ENCODE results near the gene LUC7L2. TPM values are rescaled to one million over a fixed set of nuclear protein-coding genes. Genes with fewer than 3 reads are reported as not detected.
A peak's percentile ranks its signal among the peaks of the same experiment; 100 is the strongest.

Gene LUC7L2
- total RNA-seq, 1 experiment from 2014 or later, result 111 TPM

GRCh38 chr7:139382439-139382838 is 22.7 kb downstream of the LUC7L2 start:
- BruUV-seq (replicated peaks), result no TSS peak
- Histone ChIP-seq H2AFZ (no peak overlapping the region), H3F3A (ENCODE audit: insufficient read depth, low read depth) (peaks cover 20% of the 10 kb centered on the region), H3K79me2 (ENCODE audit: low read depth) (peaks cover 55% of the 10 kb centered on the region), H3K9me3 (ENCODE audit: insufficient read depth, low read depth) (no peaks in the 10 kb centered on the region), H3K36me3 (ENCODE audit: low read depth) (peaks cover 36% of the 10 kb centered on the region), H3K27ac (no peak overlapping the region), H3K4me3 (no peak overlapping the region), H3K27me3 (ENCODE audit: insufficient read depth, low read depth) (no peaks in the 10 kb centered on the region), H3K4me2 (no peak overlapping the region), H3K9me2 (ENCODE audit: insufficient read depth) (no peaks in the 10 kb centered on the region), H4K20me1 (ENCODE audit: insufficient read depth) (peaks cover 57% of the 10 kb centered on the region), H3K4me1 (replicated peaks; ENCODE audit: insufficient read depth) (no peaks in the 10 kb centered on the region)
- POLR2A ChIA-PET (ENCODE audit: unreplicated experiment), result no interaction called here
- intact Hi-C loops (cut with micrococcal nuclease; ENCODE audit: unreplicated experiment), result loop anchor here (5.0 kb wide), 1 partner anchor 40 kb away; no protein-coding TSS in a partner anchor
- DNase-seq, result no peak
- TF ChIP-seq EZH2 (IDR thresholded peaks at IDR 0.05; ENCODE audit: low read depth) (no peak), CTCF (conservative IDR thresholded peaks at IDR 0.05) (no peak)
- CTCF ChIA-PET, result no interaction called here

DNA sequence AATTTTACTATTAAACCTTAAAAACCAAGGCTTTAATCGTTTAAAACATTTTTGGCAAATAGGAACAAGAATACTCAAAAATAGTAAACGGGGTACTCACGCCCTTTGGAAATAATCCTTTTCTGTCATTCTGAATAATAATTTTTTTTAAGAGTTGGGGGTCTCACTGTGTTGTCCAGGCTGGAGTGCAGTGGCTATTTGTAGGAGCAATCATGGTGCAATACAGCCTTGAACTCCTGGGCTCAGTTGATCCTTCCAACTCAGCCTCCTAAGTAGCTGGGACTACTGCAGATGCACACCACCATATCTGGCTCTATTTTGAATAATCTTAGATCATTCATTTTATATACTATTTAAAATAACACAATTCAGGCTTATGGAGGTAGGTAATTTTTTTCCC is 24.9 kb downstream of the LUC7L2 start:
- H3K27ac ChIP-seq, result no peak overlapping the region
- intact Hi-C loops (cut with micrococcal nuclease; ENCODE audit: unreplicated experiment), result loop anchor here (5.0 kb wide), 1 partner anchor 38 kb away; no protein-coding TSS in a partner anchor
- H3K36me3 ChIP-seq (ENCODE audit: low read depth), result peaks cover 46% of the 10 kb centered on the region
- H3K4me3 ChIP-seq, result no peak overlapping the region
- no peaks in the 10 kb centered on the region for H3K9me2 ChIP-seq (ENCODE audit: insufficient read depth)
- H3K79me2 ChIP-seq (ENCODE audit: low read depth), result peaks cover 67% of the 10 kb centered on the region
- no TSS peak for BruUV-seq (replicated peaks)
- CTCF ChIA-PET, result no interaction called here
- POLR2A ChIA-PET (ENCODE audit: unreplicated experiment), result no interaction called here
- TF ChIP-seq EZH2 (IDR thresholded peaks at IDR 0.05; ENCODE audit: low read depth) (no peak), CTCF (conservative IDR thresholded peaks at IDR 0.05) (no peak)
- H3K4me2 ChIP-seq, result no peak overlapping the region
- H3K4me1 ChIP-seq (replicated peaks; ENCODE audit: insufficient read depth), result no peaks in the 10 kb centered on the region
- H3K27me3 ChIP-seq (ENCODE audit: insufficient read depth, low read depth), result no peaks in the 10 kb centered on the region
- no peak for DNase-seq
- H2AFZ ChIP-seq, result no peak overlapping the region
- peaks cover 15% of the 10 kb centered on the region for H3F3A ChIP-seq (ENCODE audit: insufficient read depth, low read depth)
- no peaks in the 10 kb centered on the region for H3K9me3 ChIP-seq (ENCODE audit: insufficient read depth, low read depth)
- peaks cover 61% of the 10 kb centered on the region for H4K20me1 ChIP-seq (ENCODE audit: insufficient read depth)

DNA sequence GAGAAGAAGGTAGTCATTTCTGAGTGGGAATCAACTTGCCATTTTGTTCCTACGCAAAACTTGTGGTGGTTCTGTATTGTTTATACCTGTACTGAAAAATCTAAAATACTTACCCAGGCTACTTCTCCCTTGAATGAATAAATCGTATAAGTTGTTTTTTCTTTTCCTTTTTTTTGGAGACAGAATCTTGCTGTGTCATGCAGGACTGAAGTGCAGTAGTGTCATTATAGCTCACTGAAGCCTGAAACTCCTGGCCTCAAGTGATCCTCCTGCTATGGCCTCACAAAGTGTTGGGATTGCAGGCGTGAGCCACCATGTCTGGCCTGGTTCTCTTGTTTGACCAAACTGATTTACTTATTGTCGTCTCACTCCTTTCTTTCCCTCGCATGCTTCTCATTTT is 27.9 kb downstream of the LUC7L2 start:
- Histone ChIP-seq H3K4me3 (no peak overlapping the region), H3F3A (ENCODE audit: insufficient read depth, low read depth) (peaks cover 19% of the 10 kb centered on the region; the same call in 1 of the 2 replicates), H3K36me3 (ENCODE audit: low read depth) (peaks cover 43% of the 10 kb centered on the region; the same call in 1 of the 2 replicates), H2AFZ (no peak overlapping the region), H3K4me1 (replicated peaks; ENCODE audit: insufficient read depth) (no peaks in the 10 kb centered on the region), H3K79me2 (ENCODE audit: low read depth) (peaks cover 86% of the 10 kb centered on the region), H3K4me2 (no peak overlapping the region), H3K27ac (peak overlapping the region; percentile 6; the same call in 1 of the 2 replicates), H3K9me2 (ENCODE audit: insufficient read depth) (no peaks in the 10 kb centered on the region), H4K20me1 (ENCODE audit: insufficient read depth) (peaks cover 65% of the 10 kb centered on the region), H3K9me3 (ENCODE audit: insufficient read depth, low read depth) (no peaks in the 10 kb centered on the region), H3K27me3 (ENCODE audit: insufficient read depth, low read depth) (no peaks in the 10 kb centered on the region)
- no peak for DNase-seq
- no peak for TF ChIP-seq CTCF (conservative IDR thresholded peaks at IDR 0.05)
- TF ChIP-seq EZH2 (IDR thresholded peaks at IDR 0.05; ENCODE audit: low read depth), result no peak
- POLR2A ChIA-PET (ENCODE audit: unreplicated experiment), result no interaction called here
- CTCF ChIA-PET, result no interaction called here
- intact Hi-C loops (cut with micrococcal nuclease; ENCODE audit: unreplicated experiment), result no loop called here
- no TSS peak for BruUV-seq (replicated peaks)
